ENCODE data around the gene PBRM1. TPM values are rescaled to one million over a fixed set of nuclear protein-coding genes. Genes with fewer than 3 reads are reported as not detected.

Gene PBRM1
- total RNA-seq, 1 experiment from 2014 or later, result 74.2 TPM

DNA sequence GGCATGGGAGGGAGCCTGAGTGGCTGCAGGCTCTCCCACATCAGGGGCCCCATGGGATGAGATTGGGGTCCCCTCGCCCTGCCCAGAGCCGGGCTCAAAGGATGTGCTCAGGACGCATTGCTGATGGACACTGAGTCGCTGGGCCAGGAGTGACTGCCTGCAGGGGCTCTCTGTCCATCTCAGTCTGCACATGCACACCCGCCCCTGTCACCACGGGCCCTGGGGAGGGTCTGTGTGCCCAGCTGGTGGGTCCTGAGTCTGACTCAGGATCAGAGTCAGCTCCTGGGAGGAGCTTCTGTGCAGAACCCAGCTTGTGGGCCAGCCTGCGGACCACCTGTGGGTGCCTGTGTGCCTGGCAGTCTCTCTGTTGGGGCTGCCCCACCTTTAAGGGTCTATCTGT, 172.4 kb downstream of the PBRM1 start:
- Histone ChIP-seq H3T11ph (ENCODE audit: low read length) (no peak overlapping the region), H4K5ac (ENCODE audit: insufficient read length, low read depth, low read length) (no peak overlapping the region), H2AFZ (ENCODE audit: low read length) (no peak overlapping the region), H3K14ac (ENCODE audit: insufficient read depth, low read length) (no peak overlapping the region), H2BK20ac (ENCODE audit: low read depth, low read length, poor library complexity, severe bottlenecking) (no peak overlapping the region), H3K23me2 (ENCODE audit: insufficient read length, low read depth, low read length, poor library complexity, severe bottlenecking) (no peaks in the 10 kb centered on the region), H3K9me3 (ENCODE audit: control insufficient read depth, low read depth, low read length) (no peaks in the 10 kb centered on the region), H2AK5ac (ENCODE audit: insufficient read length, low read length) (no peak overlapping the region), H3K27me3 (ENCODE audit: insufficient read depth, low read length) (no peaks in the 10 kb centered on the region), H3K4me2 (ENCODE audit: insufficient read depth, insufficient read length, low read length) (no peak overlapping the region), H4K20me1 (ENCODE audit: control insufficient read depth, insufficient read depth, insufficient read length) (peaks cover 3% of the 10 kb centered on the region), H2BK5ac (ENCODE audit: insufficient read length, low read length) (no peak overlapping the region), H3K27ac (ENCODE audit: insufficient read length, low read depth, low read length) (no peak overlapping the region), H2BK15ac (ENCODE audit: low read depth, low read length) (no peak overlapping the region), H4K91ac (ENCODE audit: insufficient read length, low read depth, low read length) (no peak overlapping the region), H3K23ac (ENCODE audit: insufficient read length, low read depth, low read length) (no peak overlapping the region), H3K18ac (ENCODE audit: insufficient read length, low read depth, low read length) (no peak overlapping the region), H3K79me2 (ENCODE audit: insufficient read depth, low read length) (no peaks in the 10 kb centered on the region), H3K9ac (ENCODE audit: extremely low read depth, insufficient read length, low read length) (no peak overlapping the region), H3K56ac (ENCODE audit: insufficient read length, low read depth, low read length) (no peak overlapping the region), H3K79me1 (ENCODE audit: insufficient read depth, low read depth, low read length, poor library complexity, severe bottlenecking) (no peaks in the 10 kb centered on the region), H2BK120ac (ENCODE audit: low read depth, low read length, poor library complexity, severe bottlenecking) (no peak overlapping the region), H3K4me1 (ENCODE audit: insufficient read depth, low read length) (no peaks in the 10 kb centered on the region), H3K4ac (ENCODE audit: low read depth, low read length) (no peak overlapping the region), H2BK12ac (ENCODE audit: insufficient read length, low read depth, low read length) (no peak overlapping the region), H4K8ac (replicated peaks; ENCODE audit: insufficient read length, low read depth, low read length) (no peak overlapping the region)
- WGBS (ENCODE audit: extremely low coverage, insufficient read length, low lambda C conversion rate), result no CpG with 5 or more reads among the region's 7 CpGs
- Mint-ChIP-seq H3K36me3 (ENCODE audit: insufficient read depth in 1 of 3, low read depth in 3 of 3) (no peaks in the 10 kb centered on the region; a peak in 1 of 7 replicates), H3K27ac (no peak overlapping the region), H3K4me1 (peaks cover 3 to 4% of the 10 kb centered on the region in 2 experiments), H3K9me3 (no peaks in the 10 kb centered on the region; a peak in 1 of 5 replicates), H3K27me3 (ENCODE audit: low read depth) (peaks cover 3% of the 10 kb centered on the region), H3K4me3 (no peak overlapping the region)
- no peak for DNase-seq
- TF ChIP-seq, protein P1, sequence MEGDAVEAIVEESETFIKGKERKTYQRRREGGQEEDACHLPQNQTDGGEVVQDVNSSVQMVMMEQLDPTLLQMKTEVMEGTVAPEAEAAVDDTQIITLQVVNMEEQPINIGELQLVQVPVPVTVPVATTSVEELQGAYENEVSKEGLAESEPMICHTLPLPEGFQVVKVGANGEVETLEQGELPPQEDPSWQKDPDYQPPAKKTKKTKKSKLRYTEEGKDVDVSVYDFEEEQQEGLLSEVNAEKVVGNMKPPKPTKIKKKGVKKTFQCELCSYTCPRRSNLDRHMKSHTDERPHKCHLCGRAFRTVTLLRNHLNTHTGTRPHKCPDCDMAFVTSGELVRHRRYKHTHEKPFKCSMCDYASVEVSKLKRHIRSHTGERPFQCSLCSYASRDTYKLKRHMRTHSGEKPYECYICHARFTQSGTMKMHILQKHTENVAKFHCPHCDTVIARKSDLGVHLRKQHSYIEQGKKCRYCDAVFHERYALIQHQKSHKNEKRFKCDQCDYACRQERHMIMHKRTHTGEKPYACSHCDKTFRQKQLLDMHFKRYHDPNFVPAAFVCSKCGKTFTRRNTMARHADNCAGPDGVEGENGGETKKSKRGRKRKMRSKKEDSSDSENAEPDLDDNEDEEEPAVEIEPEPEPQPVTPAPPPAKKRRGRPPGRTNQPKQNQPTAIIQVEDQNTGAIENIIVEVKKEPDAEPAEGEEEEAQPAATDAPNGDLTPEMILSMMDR (conservative IDR thresholded peaks at IDR 0.05), result no peak

Data from H9 (cell line).